ENCODE results near the gene SLC6A7. TPM values are rescaled to one million over a fixed set of nuclear protein-coding genes. Genes with fewer than 3 reads are reported as not detected.

The SLC6A7 gene
- total RNA-seq, 1 experiment from 2014 or later = 0.04 TPM

GRCh38 chr5:150208187-150209098 is 18.6 kb downstream of the SLC6A7 start:
- peak overlapping the region; percentile 32 for H3K27ac Mint-ChIP-seq
- no peak for ATAC-seq
- TF ChIP-seq NFATC4 (CRISPR knock-in tag; IDR thresholded peaks at IDR 0.05) = no peak
- TF ChIP-seq GTF2I (CRISPR knock-in tag; conservative IDR thresholded peaks at IDR 0.05) = peak; percentile 93
- CTCF ChIA-PET = interaction anchor here (1.0 to 3.2 kb wide), 4 partner anchors 9 to 46 kb away, joined by 3 to 15 read pairs (median 7); no protein-coding TSS in a partner anchor
- H3K36me3 Mint-ChIP-seq = no peaks in the 10 kb centered on the region
- no peaks in the 10 kb centered on the region; the same call in 1 of the 2 replicates for H3K27me3 Mint-ChIP-seq (ENCODE audit: low read depth)
- no peak for DNase-seq (ENCODE audit: low spot score)
- peaks cover 45% of the 10 kb centered on the region for H3K4me1 Mint-ChIP-seq
- H3K4me3 Mint-ChIP-seq = no peak overlapping the region
- H3K9me3 Mint-ChIP-seq = no peaks in the 10 kb centered on the region
- POLR2A ChIA-PET = no interaction called here

- no peak overlapping the region for H3K27ac Mint-ChIP-seq
- no peaks in the 10 kb centered on the region for H3K36me3 Mint-ChIP-seq
- peaks cover 47% of the 10 kb centered on the region for H3K4me1 Mint-ChIP-seq
- CTCF ChIA-PET = interaction anchor here (1.0 to 3.2 kb wide), 4 partner anchors 10 to 47 kb away, joined by 3 to 15 read pairs (median 6); no protein-coding TSS in a partner anchor
- no peaks in the 10 kb centered on the region; the same call in 1 of the 2 replicates for H3K27me3 Mint-ChIP-seq (ENCODE audit: low read depth)
- no peak overlapping the region for H3K4me3 Mint-ChIP-seq
- POLR2A ChIA-PET = no interaction called here
- no peak for ATAC-seq
- no peak for DNase-seq (ENCODE audit: low spot score)
- TF ChIP-seq PRDM15 (CRISPR knock-in tag; IDR thresholded peaks at IDR 0.05) (no peak), STAT6 (CRISPR knock-in tag; conservative IDR thresholded peaks at IDR 0.05; ENCODE audit: low read depth) (no peak), NFE2L1 (CRISPR knock-in tag; IDR thresholded peaks at IDR 0.05) (no peak), FOXP4 (CRISPR knock-in tag; IDR thresholded peaks at IDR 0.05) (no peak), TEAD1 (CRISPR knock-in tag; IDR thresholded peaks at IDR 0.05) (no peak), AFF4 (CRISPR knock-in tag; IDR thresholded peaks at IDR 0.05; ENCODE audit: borderline replicate concordance) (no peak), ATF1 (CRISPR knock-in tag; IDR thresholded peaks at IDR 0.05) (no peak), TP53 (CRISPR knock-in tag; IDR thresholded peaks at IDR 0.05) (no peak), NFATC4 (CRISPR knock-in tag; IDR thresholded peaks at IDR 0.05) (no peak), JAZF1 (CRISPR knock-in tag; IDR thresholded peaks at IDR 0.05) (no peak), ZNF263 (CRISPR knock-in tag; IDR thresholded peaks at IDR 0.05; ENCODE audit: low read depth) (no peak), ATF6 (CRISPR knock-in tag; IDR thresholded peaks at IDR 0.05) (no peak)
- H3K9me3 Mint-ChIP-seq = no peaks in the 10 kb centered on the region
Measured at GRCh38 chr5:150209099-150209635, 19.3 kb downstream of the SLC6A7 start.

Data from WTC11 (cell line).